ENCODE measurements around the gene ARL13B.

Gene ARL13B

GRCh38 chr3:94101860-94102259 is 121.9 kb downstream of the ARL13B start:
- DNase-seq (ENCODE audit: low read depth) = no peak
